NOMO-1 treated with dmso at 0.1 percent for 144 hours (cell line): ENCODE data around the gene BMX.

Experiments
- DNase-seq: peaks from one replicate; lab custom pipeline; 2025; ENCODE audit not compliant: unreplicated experiment; lab: John Stamatoyannopoulos, UW

Gene BMX

DNA sequence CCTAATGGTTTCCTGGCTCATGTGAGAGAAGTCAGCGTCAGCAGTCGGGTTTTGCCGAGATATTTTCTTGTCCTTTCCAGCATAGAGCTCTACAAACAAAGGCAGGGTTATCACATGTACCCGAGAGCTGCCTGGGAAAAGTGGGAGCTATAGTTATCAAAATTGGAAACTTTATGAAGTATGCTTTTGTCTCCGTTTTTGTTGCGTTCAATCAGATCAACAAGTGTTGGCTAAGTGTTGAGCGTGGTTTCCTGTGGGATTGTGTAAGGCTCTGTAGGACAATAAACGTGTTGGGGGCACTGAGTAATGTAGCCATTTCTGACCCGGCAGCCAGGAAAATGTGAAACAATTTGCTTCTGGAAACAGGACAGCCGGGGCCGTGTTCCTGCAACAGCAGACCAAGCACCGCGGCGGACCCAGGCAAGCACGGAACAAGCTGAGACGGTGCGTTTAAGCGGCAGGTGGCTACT lies at the start of gene BMX:
Gene BMX, plus strand, starts transcription at position 311 of the 470 bp plus-strand sequence. CDS start 7,547 bp downstream, outside the sequence.
- peak; percentile 34 for DNase-seq

DNA sequence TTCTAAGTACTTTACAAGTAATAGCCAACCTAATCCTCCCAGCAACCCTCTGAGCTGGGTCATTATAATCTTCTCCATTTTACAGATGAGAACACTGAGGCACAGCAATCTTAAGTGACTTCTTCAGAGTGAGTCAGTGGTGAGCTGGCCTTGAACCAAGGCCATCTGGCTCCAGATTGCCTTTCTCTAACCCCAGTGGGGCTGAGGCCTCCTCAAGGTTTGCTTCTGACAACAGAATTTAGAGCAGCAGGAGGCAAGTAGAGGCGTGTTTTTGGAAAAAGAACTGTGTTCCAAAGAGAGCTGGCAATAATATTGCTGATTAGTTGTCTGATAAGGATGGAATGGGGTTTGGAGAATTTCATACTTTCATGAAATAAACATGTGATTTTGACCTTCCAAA lies 48.7 kb upstream of the BMX start:
- DNase-seq: no peak

DNA sequence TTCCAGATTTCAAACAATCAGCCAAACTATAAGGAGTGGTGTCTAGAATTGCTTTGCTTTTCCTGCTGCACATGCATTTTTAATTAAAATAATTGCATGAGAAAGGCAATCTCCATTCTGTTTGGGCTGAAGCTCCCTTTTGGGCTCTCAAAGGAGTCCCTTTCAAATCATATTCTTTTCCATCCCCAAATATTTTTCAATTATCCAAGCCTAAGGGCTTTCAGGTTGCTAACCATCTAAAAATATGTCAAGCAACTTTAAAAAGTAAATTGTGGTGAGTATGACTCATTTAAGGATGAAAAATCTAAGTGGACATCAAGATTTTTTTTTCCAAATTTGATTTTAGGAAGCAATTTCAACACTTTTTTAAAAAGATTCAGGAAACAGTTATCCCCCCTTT lies 35.9 kb upstream of the BMX start:
- no peak for DNase-seq

DNA sequence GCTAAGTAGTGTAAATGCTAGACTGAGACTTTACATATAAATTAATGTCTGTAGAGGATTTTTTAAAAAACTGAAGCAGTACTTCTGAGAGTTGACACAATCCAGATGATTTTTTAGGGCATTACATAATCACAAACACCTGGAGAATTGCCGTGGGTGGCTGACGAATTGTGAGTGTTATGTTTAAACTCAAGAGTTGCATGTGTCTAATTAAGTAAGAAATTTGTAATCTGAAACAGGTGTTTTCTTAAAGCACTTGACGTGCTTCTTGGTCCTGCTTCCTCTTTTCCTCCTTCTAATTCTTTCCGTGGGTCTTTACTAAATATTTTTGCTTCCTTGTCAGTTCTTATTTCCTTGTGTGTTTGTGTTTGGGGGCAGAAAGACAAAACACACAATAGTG lies 35.3 kb upstream of the BMX start:
- peak; percentile 10 for DNase-seq

DNA sequence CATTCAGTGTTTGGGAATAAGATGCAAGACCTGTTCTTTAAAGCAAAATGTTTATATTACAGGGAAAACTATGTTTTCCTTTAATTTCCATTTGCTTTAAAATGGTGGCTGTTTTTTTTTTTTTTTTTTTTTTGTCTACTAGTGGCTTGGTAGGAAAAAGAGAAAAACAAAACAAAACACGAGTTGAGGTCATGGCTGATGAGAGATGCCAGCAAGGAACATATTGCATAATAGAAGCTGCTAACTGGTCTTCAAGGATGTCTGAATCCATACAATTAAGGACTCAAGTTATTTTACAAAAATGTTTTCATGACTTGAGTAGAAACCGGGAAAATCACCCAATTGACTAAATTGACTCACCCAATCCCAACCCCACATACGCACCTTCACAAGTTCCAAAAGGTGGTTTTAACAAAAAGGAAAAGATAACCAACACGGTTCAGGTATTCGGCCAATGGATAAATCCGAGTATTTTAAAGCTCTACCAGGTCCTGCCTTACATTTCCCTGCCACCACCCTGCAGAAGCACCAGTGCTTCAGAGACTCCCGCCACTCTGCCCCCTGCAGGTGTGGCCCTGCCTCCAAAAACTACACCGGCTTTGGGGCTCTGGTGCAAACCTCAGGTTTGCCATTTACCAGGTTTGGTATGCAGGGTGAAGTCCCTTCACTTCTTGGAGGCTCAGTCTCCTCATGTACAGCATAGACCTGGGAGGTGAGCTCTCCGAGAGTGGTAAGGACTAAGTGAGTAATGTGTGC lies 34.5 kb upstream of the BMX start:
- DNase-seq: no peak

DNA sequence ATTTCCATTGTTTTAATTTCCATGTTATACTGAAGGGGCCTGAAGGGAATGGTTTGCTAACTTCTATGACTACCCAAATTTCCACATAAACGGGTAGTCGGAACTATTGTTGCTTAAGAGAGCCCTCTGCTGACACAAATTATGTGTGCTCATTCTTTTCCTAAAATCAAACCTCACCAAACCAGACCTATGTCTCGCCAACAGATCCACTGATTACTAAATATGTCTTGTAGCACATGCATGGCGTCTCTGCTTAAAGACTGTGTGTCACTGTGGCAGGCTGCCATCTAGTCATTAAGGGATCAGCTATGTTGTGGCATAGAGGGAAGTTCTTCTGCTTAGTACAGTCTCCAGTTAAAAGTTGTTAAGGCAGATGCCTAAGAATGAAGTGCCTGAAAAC lies 32.6 kb upstream of the BMX start:
- DNase-seq: peak; percentile 32

DNA sequence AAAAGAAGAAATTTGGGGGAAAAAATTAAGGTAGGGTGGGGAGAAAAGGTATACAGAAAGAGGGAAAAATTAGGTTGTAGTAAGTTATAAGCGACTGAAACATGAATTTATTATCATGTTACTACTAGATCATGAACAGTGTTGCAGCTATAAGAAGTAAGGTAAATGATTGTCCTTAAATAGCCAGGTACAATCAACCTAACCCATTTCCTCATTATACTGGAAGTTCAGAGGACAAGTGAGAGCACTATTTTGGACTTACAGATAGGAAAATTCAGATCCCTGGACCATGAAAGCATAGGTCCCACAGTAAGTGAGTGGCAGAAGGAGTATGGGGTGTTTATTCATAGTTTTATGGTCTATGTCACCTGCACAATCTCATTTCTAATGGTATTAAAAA lies 31.0 kb upstream of the BMX start:
- DNase-seq: no peak

DNA sequence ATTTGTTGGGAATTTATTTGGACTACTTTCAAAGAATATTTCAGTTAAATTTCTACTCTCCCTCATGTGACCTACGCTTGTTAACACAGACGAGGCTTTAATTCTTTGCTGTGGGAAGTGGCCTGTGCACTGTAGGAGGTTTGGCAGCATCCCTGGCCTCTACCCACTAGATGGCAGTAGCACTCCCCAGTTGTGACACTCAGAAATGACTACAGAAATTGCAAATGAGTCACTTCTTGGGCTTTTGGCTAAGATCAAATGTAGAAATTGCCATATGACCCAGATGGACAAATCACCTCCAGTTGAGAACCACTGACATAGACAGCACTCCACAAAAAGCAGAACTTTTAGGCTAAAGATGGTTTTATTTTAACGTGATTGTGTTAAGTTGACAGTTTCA lies 29.6 kb upstream of the BMX start:
- peak; percentile 22 for DNase-seq

DNA sequence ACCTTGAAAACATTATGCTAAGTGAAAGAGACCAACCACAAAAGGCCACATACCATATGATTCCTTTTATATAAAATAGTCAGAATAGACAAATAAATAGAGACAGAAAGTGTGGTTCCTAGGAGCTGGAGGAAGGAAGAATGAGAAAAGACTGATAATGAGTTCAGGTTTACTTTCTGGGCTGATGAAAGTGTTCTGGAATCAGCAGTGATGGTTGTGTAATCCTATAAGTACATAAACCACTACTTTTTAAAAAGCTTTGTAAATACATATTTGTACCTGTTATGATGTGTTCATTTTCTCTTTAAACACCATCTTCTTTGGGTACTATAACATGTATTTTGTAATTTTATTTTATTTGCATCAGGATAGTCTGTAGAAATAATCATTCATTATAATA lies 28.1 kb upstream of the BMX start:
- DNase-seq: no peak

DNA sequence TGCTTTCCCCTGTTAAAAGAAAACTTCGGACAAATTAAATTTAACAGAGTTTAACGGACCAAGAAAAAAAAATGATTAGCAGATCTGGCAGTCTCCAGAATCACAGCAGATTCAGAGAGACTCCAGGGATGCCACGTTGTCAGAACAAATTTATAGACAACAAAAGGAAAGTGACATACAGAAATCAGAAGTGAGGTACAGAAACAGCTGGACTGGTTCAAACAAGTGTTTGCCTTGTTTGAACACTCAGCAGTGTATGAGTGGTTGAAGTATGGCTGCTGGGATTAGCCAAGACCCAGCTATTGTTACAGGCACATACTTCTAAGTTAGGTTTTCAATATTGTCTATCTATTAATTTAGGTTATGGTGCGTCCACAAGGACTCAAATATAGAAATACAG lies 26.6 kb upstream of the BMX start:
- DNase-seq: no peak

DNA sequence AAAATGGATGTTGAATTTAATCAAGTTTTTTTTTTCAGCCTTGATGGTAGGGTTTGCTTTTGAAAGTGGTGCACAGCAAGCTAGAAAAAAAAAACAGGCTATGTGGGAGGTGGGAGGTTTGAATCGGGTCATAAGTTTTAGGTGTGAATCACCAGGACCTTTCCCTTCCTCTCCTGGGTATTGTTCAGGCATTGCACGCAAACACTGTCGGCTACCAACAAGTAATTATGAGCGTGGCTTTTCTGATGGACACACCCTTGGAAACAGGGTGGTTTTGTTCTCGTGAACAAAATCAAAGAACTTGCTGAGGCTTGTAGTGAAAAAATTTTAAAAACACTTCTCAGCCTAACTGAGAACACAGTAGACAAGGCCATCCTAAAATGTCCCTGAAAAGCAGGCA lies 25.6 kb upstream of the BMX start:
- DNase-seq: no peak

DNA sequence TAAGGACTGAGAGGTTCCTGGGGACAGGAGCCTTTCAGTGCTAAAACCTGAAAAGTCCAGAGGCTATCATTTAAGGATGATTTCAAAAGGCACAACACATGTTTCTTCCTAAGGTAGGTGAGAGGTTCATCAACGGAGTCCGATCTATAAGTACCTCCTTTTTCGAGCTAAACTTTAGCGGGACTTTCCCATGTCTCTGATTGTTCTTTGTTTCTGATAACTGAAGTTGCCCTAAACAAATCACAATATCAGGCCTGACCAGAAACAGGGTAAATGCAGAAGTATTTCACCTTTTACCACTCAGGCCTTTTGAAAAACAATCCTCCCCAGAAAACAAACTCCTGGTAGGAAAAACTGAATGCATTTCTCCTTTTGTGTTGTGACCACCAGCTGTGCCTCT lies 25.1 kb upstream of the BMX start:
- no peak for DNase-seq

DNA sequence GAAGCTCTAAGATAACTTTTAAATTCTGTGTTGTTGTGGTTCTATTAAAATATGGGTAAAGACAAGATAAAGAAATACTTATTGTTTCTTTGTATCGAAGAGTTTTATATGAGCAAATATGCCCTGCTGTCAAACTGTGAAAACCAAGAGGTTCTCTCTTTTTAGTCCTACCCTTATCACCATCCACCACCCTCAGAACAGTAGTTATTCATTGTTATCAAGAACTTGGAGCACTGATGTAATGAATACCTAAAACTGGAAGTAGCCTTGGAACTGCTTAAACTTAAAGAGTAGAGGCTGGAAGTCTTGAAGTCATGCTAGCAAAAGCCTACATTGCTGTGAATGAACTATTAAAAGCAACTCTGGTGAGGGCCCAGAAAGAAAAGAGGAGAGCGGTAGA lies 16.7 kb upstream of the BMX start:
- no peak for DNase-seq

DNA sequence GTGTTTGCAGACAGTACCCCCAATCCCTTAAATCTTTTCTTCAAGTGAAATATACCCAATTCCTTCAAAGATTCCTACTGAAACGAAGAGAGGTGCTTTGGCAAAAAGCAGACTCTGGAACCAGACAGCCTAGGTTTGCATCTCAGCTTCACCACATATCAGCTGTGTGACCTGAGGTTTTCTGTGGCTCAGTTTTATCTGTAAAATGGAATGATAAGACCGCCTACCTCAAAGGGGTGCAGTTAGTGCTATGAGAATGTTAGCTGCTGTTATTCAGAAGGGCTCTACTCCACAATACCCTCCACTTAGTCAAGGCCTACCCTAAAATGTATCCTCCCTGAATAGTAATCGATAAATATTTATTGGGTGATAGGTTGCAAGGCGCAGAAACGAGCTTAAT lies 8.1 kb upstream of the BMX start:
- no peak for DNase-seq

DNA sequence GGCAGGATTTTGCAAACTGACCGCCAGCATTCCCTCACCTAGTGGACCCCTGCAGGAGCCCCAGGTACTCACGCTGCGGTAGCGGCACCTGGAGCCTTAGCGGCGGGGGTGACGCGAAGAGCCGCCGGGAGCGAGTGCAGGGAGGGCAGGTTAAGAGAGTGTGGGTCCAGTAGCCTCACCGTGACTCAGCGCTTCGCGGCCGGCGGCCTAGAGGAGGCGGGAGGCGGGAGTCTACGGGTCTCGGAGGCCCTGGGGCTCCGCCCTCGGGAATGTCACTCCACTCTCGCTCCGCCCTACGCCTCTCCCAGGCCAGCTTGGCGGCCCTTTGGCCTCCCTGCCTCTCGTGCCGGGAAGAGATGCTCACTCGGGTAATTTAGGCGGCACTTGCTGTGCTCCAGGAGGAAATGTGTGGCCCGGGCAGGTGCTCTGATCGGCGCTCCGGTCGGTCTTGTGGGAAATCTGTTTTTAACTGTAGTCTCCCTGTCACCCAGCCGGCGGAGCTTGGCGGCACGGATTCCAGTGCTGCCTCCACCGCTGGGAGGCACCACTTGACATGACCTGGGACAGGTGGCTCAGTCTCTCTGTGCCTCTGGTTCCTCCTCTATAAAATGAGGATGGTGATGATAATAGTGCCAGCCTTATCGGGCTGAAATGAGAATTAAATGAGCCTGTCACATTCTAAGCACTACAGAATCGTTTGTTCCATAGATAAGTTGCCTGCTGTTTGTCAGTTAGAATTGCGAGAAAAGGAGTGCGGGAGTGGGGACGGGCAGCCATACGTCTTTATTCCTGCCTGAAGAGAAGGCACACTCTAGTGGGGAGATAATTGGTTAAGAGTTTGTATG lies 7.3 kb upstream of the BMX start, which contains the start of gene PIR:
Gene PIR, minus strand, starts transcription at position 216 of the 845 bp plus-strand sequence. CDS start 2,076 bp downstream, outside the sequence.
- peak; percentile 87 for DNase-seq

DNA sequence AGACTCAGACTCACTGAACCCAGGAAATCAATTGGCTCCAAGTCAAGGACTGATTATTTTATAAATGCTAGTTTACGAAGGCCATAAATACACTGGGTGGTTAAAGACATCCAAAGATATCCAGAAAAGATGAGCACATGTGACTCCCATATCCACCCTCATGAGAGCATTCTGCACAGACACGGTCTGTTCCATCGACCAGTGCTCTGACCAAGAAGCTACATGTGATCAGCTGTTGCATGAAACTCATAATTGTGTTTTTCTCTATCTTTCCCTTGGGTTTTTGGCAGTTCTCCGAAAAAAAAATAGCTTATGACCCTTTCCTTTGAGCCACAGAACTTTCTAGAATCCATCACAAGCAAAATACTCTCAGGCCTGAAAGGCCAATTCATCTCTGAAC lies 4.8 kb upstream of the BMX start:
- no peak for DNase-seq

DNA sequence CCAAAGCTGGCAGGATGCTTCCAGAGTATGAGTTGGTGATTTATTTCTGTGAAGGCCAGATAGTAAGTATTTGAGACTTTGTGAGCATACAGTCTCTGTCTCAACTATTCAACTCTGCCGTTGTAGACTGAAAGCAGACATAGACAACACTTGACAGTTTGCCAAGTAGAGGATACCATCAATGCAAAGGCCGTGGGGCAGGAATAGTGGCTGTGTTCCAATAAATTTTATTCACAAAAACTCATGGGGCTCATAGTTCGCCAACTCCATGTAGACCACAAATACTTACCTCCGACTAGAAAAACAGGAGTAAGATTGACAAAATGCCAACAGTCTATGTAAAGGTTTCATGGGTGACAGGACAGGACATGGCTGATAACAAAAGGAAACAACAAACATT lies 3.8 kb upstream of the BMX start:
- no peak for DNase-seq

DNA sequence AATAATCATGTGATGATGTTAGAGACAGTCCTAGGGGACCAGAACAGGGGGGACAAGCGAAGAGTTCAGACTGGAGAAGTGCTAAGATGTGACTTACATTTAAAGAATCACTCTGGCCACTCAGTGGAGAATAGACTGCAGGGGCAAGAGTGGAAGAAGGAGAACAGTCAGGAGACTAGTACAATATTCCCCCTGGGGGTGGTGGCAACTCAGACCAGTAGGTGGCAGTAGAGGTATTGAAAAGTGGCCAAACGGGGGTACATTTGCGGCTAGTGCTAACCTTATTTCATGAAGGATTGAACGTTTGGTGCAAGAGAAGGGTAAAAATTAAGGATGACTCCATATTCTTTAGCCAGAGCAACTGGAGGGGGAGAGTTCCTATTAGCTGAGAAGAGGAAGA lies 2.7 kb upstream of the BMX start:
- peak; percentile 43 for DNase-seq

DNA sequence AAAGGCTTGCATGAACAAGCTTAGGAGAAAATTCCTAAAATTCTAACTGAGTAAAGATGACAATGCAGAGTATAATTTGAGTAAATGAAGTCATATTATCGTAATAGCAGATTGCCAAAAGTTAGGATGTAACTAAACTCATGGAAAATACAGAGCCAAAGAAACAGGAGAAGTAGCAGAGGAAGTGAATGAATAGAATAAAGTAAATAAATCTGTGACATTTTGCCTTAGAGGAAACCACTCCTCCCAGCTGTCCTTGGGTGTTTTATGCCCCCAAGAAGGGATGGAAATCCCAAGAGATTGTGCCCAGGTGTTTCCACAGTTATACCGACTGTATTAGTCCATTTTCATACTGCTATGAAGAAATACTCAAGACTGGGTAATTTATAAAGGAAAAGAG lies 1.9 kb upstream of the BMX start:
- no peak for DNase-seq

DNA sequence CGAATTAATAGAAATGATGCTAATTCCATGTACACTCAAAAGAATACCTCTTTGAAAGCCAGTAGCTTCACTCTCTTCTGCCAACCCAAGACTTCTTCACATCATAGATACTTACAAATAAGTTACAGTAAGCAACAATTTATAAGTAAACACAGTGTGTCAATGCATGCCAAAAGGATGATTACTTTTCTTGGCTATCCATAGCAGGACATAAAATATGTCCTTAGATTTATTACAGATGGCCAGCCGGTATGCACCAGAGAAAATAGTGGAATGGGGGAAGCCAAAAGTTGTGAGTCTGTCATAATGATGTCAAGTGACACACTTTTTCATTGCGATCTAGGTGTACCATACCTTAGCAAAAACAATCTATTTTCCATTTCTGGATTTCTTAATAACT lies 631 bp upstream of the BMX start:
- no peak for DNase-seq

DNA sequence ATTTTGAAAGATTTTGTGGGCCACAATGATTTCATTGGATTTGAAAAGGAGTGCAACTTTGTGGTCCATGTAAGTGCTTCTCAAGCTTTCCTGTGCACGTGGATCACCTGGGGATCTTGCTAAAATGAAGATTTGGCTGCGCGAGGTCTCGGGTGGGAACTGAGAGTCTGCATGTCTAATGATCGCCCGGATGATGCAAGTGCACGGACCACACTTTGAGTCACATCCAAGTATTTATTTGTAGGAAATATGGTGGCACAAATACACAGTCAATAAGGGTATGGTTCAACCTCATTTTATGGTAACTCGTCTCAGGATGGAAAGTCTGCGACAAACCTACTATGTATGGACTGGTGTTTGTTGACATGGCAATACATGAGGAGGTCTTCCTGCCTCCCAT lies 899 bp downstream of the BMX start:
- no peak for DNase-seq

DNA sequence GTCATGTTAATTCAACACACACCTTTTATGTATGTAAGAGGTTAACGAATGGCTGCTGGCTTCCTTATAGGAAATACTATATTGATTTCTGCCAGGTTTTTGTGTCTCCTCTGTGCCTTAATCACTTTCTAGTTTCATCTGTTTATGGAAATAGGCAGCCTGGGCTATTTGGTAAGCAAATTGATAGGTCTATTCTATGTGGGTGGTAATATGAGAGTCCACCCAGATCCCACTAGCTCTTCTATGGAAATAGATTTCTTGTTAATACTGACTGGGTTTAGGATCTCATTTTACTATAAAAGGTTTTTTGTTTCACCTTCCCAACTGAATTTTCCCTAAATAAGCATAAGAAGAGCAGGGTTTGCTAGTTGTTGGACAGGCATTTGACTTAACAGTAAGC lies 4.1 kb downstream of the BMX start:
- DNase-seq: no peak
